HCT116 (cell line): ENCODE measurements around the gene PRELID1. TPM values are rescaled to one million over a fixed set of nuclear protein-coding genes. Genes with fewer than 3 reads are reported as not detected.

ENCODE experiments used
- ATAC-seq: fragments of 200-7000 bp; cut with Tn5 transposase; 2 replicates; pipeline ENCODE4 v1.9.1; 2020; ENCODE audit warnings: mild to moderate bottlenecking, moderate library complexity
- BruUV-seq: library from RNA; stranded (reverse); fragments of 400-500 nt; replicated peaks from 2 replicates; lab custom pipeline; 2021; lab: Mats Ljungman, UMichigan
- CTCF ChIA-PET: fragments of 300-600 bp; sonication (Branson Sonifier 250); formaldehyde crosslinking; loops from one replicate; lab custom pipeline; 2021; ENCODE audit warnings: antibody characterized with exemption; lab: Charles Lee
- POLR2A ChIA-PET: fragments of 300-600, 350-600 bp; sonication (Branson Sonifier 250); formaldehyde crosslinking; loops from one replicate; lab custom pipeline; 2021; ENCODE audit warnings: antibody characterized with exemption; lab: Charles Lee
- RAD21 ChIA-PET, 2 experiments: fragments of 300-600 bp; sonication (Branson Sonifier 250); formaldehyde crosslinking; loops; one replicate each; lab custom pipeline; 2023; ENCODE audit warnings: low total read pairs in 2 of 2; ENCODE audit not compliant: uncharacterized antibody in 2 of 2, unreplicated experiment in 2 of 2, low non-redundant PET in 1 of 2; lab: Charles Lee
- DNase-seq: peaks from one replicate; pipeline ENCODE4 v3.0.0-alpha.2; 2010; ENCODE audit warnings: low read depth, low spot score
- H2AFZ ChIP-seq: fragments of 200-600 bp; shearing (Covaris generic), sonication (generic); 2 replicates; pipeline ENCODE4 v1.6.1; 2017; ENCODE audit warnings: low read depth, mixed run types, mixed read lengths, antibody characterized with exemption, low read length; ENCODE audit not compliant: poor library complexity, severe bottlenecking
- H3K27ac ChIP-seq: 2 replicates; pipeline ENCODE4 v1.5.1; 2012; ENCODE audit warnings: low read depth, low read length
- H3K27me3 ChIP-seq: fragments of 200-600 bp; sonication (generic); 2 replicates; pipeline ENCODE4 v1.6.1; 2016; ENCODE audit warnings: mixed run types, low read length, mixed read lengths; ENCODE audit not compliant: insufficient read depth
- H3K36me3 ChIP-seq, 2 experiments: fragments of 200-500 bp in 1 of 2; fragments of 200-600 bp in 1 of 2; sonication (Bioruptor generic) in 1 of 2; sonication (generic) in 1 of 2; 2 replicates each; pipeline versions ENCODE4 v1.5.1 to v1.6.1; 2014 to 2016; ENCODE audit warnings: low read length in 2 of 2, inconsistent platforms in 1 of 2, mixed read lengths in 1 of 2, mixed run types in 1 of 2; ENCODE audit not compliant: insufficient read depth in 2 of 2, control insufficient read depth in 1 of 2
- H3K4me1 ChIP-seq, 2 experiments: fragments of 200-600 bp in 1 of 2; sonication (generic) in 1 of 2; 2 replicates each; pipeline versions ENCODE4 v1.5.1 to v1.6.1; 2012 to 2017; ENCODE audit warnings: low read length in 2 of 2, inconsistent platforms in 1 of 2, mild to moderate bottlenecking in 1 of 2, mixed read lengths in 1 of 2, mixed run types in 1 of 2, moderate library complexity in 1 of 2; ENCODE audit not compliant: insufficient read depth in 2 of 2, control insufficient read depth in 1 of 2
- H3K4me2 ChIP-seq: fragments of 200-600 bp; sonication (generic); 2 replicates; pipeline ENCODE4 v1.6.1; 2017; ENCODE audit warnings: mixed run types, low read length, mixed read lengths
- H3K4me3 ChIP-seq, 2 experiments: fragments of 200-600 bp in 1 of 2; sonication (generic) in 1 of 2; replicated peaks in 1 of 2; 2 replicates each; pipeline ENCODE4 v1.5.1; 2011 to 2016; ENCODE audit warnings: low read length in 2 of 2, control low read depth in 1 of 2, low read depth in 1 of 2, mild to moderate bottlenecking in 1 of 2, mixed read lengths in 1 of 2, mixed run types in 1 of 2
- H3K79me2 ChIP-seq: fragments of 200-600 bp; sonication (generic); 2 replicates; pipeline ENCODE4 v1.6.1; 2017; ENCODE audit warnings: mild to moderate bottlenecking, mixed run types, low read length, moderate library complexity, mixed read lengths; ENCODE audit not compliant: insufficient read depth
- H3K9ac ChIP-seq: fragments of 200-600 bp; sonication (generic); 2 replicates; pipeline ENCODE4 v1.6.1; 2016; ENCODE audit warnings: low read length, mixed read lengths
- H3K9me2 ChIP-seq: fragments of 200-600 bp; sonication (generic), shearing (Covaris generic); 2 replicates; pipeline ENCODE4 v1.6.1; 2017; ENCODE audit warnings: mixed run types, mild to moderate bottlenecking, moderate library complexity; ENCODE audit not compliant: insufficient read depth
- H3K9me3 ChIP-seq, 2 experiments: fragments of 200-500 bp in 1 of 2; fragments of 200-600 bp in 1 of 2; sonication (Bioruptor generic) in 1 of 2; sonication (generic) in 1 of 2; 2 replicates each; pipeline ENCODE4 v1.6.1; 2014 to 2017; ENCODE audit warnings: low read length in 2 of 2, mixed read lengths in 2 of 2, inconsistent platforms in 1 of 2, low read depth in 1 of 2, mild to moderate bottlenecking in 1 of 2, mixed run types in 1 of 2, moderate library complexity in 1 of 2; ENCODE audit not compliant: control insufficient read depth in 1 of 2, insufficient read depth in 1 of 2
- H4K20me1 ChIP-seq: fragments of 200-600 bp; sonication (generic), shearing (Covaris generic); 2 replicates; pipeline ENCODE4 v1.6.1; 2017; ENCODE audit warnings: mixed run types, mild to moderate bottlenecking, moderate library complexity; ENCODE audit not compliant: insufficient read depth
- ATF3 ChIP-seq: IDR thresholded peaks from 2 replicates; pipeline ENCODE4 v1.6.1; 2012
- CTCF ChIP-seq, 3 experiments: fragments of 200-600 bp in 1 of 3; sonication (generic) in 1 of 3; IDR thresholded peaks in 2 of 3; conservative IDR thresholded peaks in 1 of 3; 2 replicates each; pipeline ENCODE4 v1.5.1; 2012 to 2017; ENCODE audit warnings: low read depth in 2 of 3, low read length in 2 of 3, antibody characterized with exemption in 1 of 3, borderline replicate concordance in 1 of 3, control low read depth in 1 of 3, mild to moderate bottlenecking in 1 of 3, mixed read lengths in 1 of 3, mixed run types in 1 of 3, moderate library complexity in 1 of 3; ENCODE audit not compliant: insufficient read depth in 1 of 3
- EZH2phosphoT487 ChIP-seq: fragments of 200-600 bp; IDR thresholded peaks from 2 replicates; pipeline ENCODE4 v1.6.1; 2018; ENCODE audit warnings: antibody characterized with exemption, borderline replicate concordance
- JUND ChIP-seq: IDR thresholded peaks from 2 replicates; pipeline ENCODE4 v1.6.1; 2012
- MAX ChIP-seq: IDR thresholded peaks from 2 replicates; pipeline ENCODE4 v1.6.1; 2012
- POLR2A ChIP-seq: IDR thresholded peaks from 2 replicates; pipeline ENCODE4 v1.7.0; 2011; ENCODE audit warnings: borderline replicate concordance; ENCODE audit not compliant: insufficient read depth, insufficient read length; ENCODE audit errors: extremely low read depth
- POLR2AphosphoS5 ChIP-seq: IDR thresholded peaks from 2 replicates; pipeline ENCODE4 v1.6.1; 2011; ENCODE audit warnings: mild to moderate bottlenecking, low read depth, low read length, moderate library complexity
- REST ChIP-seq: IDR thresholded peaks from 2 replicates; pipeline ENCODE4 v1.6.1; 2012; ENCODE audit warnings: low read depth
- SP1 ChIP-seq: IDR thresholded peaks from 2 replicates; pipeline ENCODE4 v1.6.1; 2012; ENCODE audit warnings: low read depth
- SRF ChIP-seq: IDR thresholded peaks from 2 replicates; pipeline ENCODE4 v1.6.1; 2012; ENCODE audit warnings: low read depth
- TCF7L2 ChIP-seq: IDR thresholded peaks from 2 replicates; pipeline ENCODE4 v1.7.0; 2011; ENCODE audit warnings: borderline replicate concordance, inconsistent platforms; ENCODE audit not compliant: insufficient read depth, insufficient read length; ENCODE audit errors: extremely low read depth
- ZBTB33 ChIP-seq: IDR thresholded peaks from 2 replicates; pipeline ENCODE4 v1.6.1; 2011; ENCODE audit warnings: mild to moderate bottlenecking, low read length, moderate library complexity; ENCODE audit not compliant: insufficient replicate concordance; ENCODE audit errors: extremely low read depth
- ZNF274 ChIP-seq: fragments of 200-500 bp; sonication (Bioruptor generic); IDR thresholded peaks from 2 replicates; pipeline ENCODE4 v1.6.1; 2014; ENCODE audit warnings: mild to moderate bottlenecking, low read depth, low read length, inconsistent platforms
- intact Hi-C: fragments of 100-400 bp; cut with micrococcal nuclease; formaldehyde crosslinking; loops from 2 replicates; pipeline ENCODE4 v1.10.0; 2022
- total RNA-seq: library from RNA; stranded (reverse); gene quantifications from one replicate; pipeline ENCODE4 v1.2.1, GENCODE V29; 2021; ENCODE audit not compliant: unreplicated experiment

PRELID1 gene
- total RNA-seq, 1 experiment from 2014 or later: 223 TPM

GRCh38 chr5:177276886-177277285, 26.7 kb upstream of the PRELID1 start (continued):
- no peak for TF ChIP-seq ZBTB33

GRCh38 chr5:177288191-177288590, 15.4 kb upstream of the PRELID1 start:
- H3K27ac ChIP-seq: no peak overlapping the region
- H3K9me2 ChIP-seq: no peaks in the 10 kb centered on the region
- DNase-seq (no peak), ATAC-seq (no peak)
- H3K27me3 ChIP-seq: no peaks in the 10 kb centered on the region
- CTCF ChIA-PET: no interaction called here
- H3K36me3 ChIP-seq: peaks cover 26 to 34% of the 10 kb centered on the region in 2 experiments; a peak in 3 of 4 replicates
- H3K4me2 ChIP-seq: no peak overlapping the region
- TF ChIP-seq MAX: no peak
- TF ChIP-seq ZNF274: no peak
- no peak for TF ChIP-seq ZBTB33
- TF ChIP-seq SRF: no peak
- no peak for TF ChIP-seq CTCF (IDR thresholded peaks at IDR 0.05 in 2 of 3, conservative IDR thresholded peaks at IDR 0.05 in 1 of 3; ENCODE audit: borderline replicate concordance in 1 of 3, insufficient read depth in 1 of 3, low read depth in 2 of 3, low read length in 2 of 3)
- TF ChIP-seq POLR2A: no peak
- no peak for TF ChIP-seq EZH2phosphoT487
- TF ChIP-seq POLR2AphosphoS5: no peak
- TF ChIP-seq REST: no peak
- TF ChIP-seq ATF3: no peak
- TF ChIP-seq SP1: no peak
- TF ChIP-seq JUND: no peak
- TF ChIP-seq TCF7L2: no peak
- POLR2A ChIA-PET: no interaction called here
- H3K9me3 ChIP-seq: no peaks in the 10 kb centered on the region
- H3K9ac ChIP-seq: no peak overlapping the region
- H2AFZ ChIP-seq: no peak overlapping the region
- RAD21 ChIA-PET: no interaction called here
- BruUV-seq: no TSS peak
- no peak overlapping the region for H3K4me3 ChIP-seq
- no peaks in the 10 kb centered on the region for H3K4me1 ChIP-seq
- no peaks in the 10 kb centered on the region for H4K20me1 ChIP-seq
- no peaks in the 10 kb centered on the region for H3K79me2 ChIP-seq
- intact Hi-C loops: no loop called here
